HepG2 (cell line): Measurements from ENCODE around the gene ASAP2. TPM values are rescaled to one million over a fixed set of nuclear protein-coding genes. Genes with fewer than 3 reads are reported as not detected.

Source experiments
- CBX1 ChIP-seq: IDR thresholded peaks from one replicate; pipeline ENCODE4 v1.6.1; 2016; ENCODE audit warnings: antibody characterized with exemption, low read depth
- ELK4 ChIP-seq: sonication (generic); formaldehyde crosslinking; IDR thresholded peaks from 2 replicates; pipeline ENCODE4 v1.9.0; 2021; ENCODE audit warnings: missing genetic modification reagents, borderline replicate concordance
- KLF6 ChIP-seq: IDR thresholded peaks from 2 replicates; pipeline ENCODE4 v1.8.0; 2016; ENCODE audit warnings: missing biosample characterization, missing genetic modification reagents
- KMT2A ChIP-seq: sonication (generic); formaldehyde crosslinking; IDR thresholded peaks from 2 replicates; pipeline ENCODE4 v1.4.0; 2020; ENCODE audit warnings: missing genetic modification reagents
- MAFG ChIP-seq: sonication (generic); formaldehyde crosslinking; IDR thresholded peaks from 2 replicates; pipeline ENCODE4 v1.5.1; 2020; ENCODE audit warnings: mild to moderate bottlenecking, missing genetic modification reagents
- PPARG ChIP-seq: conservative IDR thresholded peaks from 2 replicates; pipeline ENCODE4 v1.6.1; 2016; ENCODE audit warnings: missing biosample characterization, missing genetic modification reagents
- ZNF383 ChIP-seq: sonication (generic); formaldehyde crosslinking; IDR thresholded peaks from 2 replicates; pipeline ENCODE4 v1.4.0; 2020; ENCODE audit warnings: missing genetic modification reagents, mild to moderate bottlenecking, borderline replicate concordance
- polyA plus RNA-seq, 8 experiments: library from polyadenylated mRNA; depleted of rRNA in 3 of 8; stranded (reverse) in 7 of 8; unstranded in 1 of 8; fragments of >200 nt; fragmentation: Illumina TruSeq in 4 of 8; extraction: Trizol in 4 of 8; gene quantifications; 2 replicates each; pipeline versions ENCODE4 v1.2.1 to v1.2.3, GENCODE V29; 2011 to 2016; ENCODE audit warnings: low read depth in 4 of 8, missing spikeins in 1 of 8, mixed read lengths in 1 of 8; ENCODE audit not compliant: insufficient read depth in 1 of 8
- total RNA-seq, 5 experiments: library from RNA; depleted of rRNA; stranded (reverse); fragments of >200 nt; fragmentation: Illumina TruSeq; extraction: Trizol; gene quantifications; 2 replicates each; pipeline ENCODE4 v1.2.3, GENCODE V29; 2016; ENCODE audit warnings: low read depth in 1 of 5
- TF ChIP-seq, protein P1 (sequence below): sonication (generic); formaldehyde crosslinking; IDR thresholded peaks from one replicate; pipeline ENCODE4 v1.5.1; 2020; ENCODE audit warnings: mild to moderate bottlenecking, missing genetic modification reagents; ENCODE audit errors: not compliant biosample characterization
- TF ChIP-seq, protein P2 (sequence below): sonication (generic); formaldehyde crosslinking; IDR thresholded peaks from 2 replicates; pipeline ENCODE4 v1.5.1; 2020; ENCODE audit warnings: mild to moderate bottlenecking, missing genetic modification reagents
- TF ChIP-seq, protein P3 (sequence below): sonication (generic); formaldehyde crosslinking; IDR thresholded peaks from 2 replicates; pipeline ENCODE4 v1.9.0; 2021; ENCODE audit warnings: missing genetic modification reagents, mild to moderate bottlenecking, borderline replicate concordance
- TF ChIP-seq, protein P4 (sequence below): sonication (generic); formaldehyde crosslinking; IDR thresholded peaks from 2 replicates; pipeline ENCODE4 v1.4.0; 2020; ENCODE audit warnings: mild to moderate bottlenecking, missing genetic modification reagents
- TF ChIP-seq, protein P5 (sequence below): sonication (generic); formaldehyde crosslinking; IDR thresholded peaks from 2 replicates; pipeline ENCODE4 v1.4.0; 2020; ENCODE audit warnings: missing genetic modification reagents

ASAP2 gene
- total and polyA plus RNA-seq, 2 of the 13 experiments (the other 11 are each of a cell fraction or from before 2014, with no cell fraction given), result 7.3 to 22.3 TPM

- TF ChIP-seq, protein P1, sequence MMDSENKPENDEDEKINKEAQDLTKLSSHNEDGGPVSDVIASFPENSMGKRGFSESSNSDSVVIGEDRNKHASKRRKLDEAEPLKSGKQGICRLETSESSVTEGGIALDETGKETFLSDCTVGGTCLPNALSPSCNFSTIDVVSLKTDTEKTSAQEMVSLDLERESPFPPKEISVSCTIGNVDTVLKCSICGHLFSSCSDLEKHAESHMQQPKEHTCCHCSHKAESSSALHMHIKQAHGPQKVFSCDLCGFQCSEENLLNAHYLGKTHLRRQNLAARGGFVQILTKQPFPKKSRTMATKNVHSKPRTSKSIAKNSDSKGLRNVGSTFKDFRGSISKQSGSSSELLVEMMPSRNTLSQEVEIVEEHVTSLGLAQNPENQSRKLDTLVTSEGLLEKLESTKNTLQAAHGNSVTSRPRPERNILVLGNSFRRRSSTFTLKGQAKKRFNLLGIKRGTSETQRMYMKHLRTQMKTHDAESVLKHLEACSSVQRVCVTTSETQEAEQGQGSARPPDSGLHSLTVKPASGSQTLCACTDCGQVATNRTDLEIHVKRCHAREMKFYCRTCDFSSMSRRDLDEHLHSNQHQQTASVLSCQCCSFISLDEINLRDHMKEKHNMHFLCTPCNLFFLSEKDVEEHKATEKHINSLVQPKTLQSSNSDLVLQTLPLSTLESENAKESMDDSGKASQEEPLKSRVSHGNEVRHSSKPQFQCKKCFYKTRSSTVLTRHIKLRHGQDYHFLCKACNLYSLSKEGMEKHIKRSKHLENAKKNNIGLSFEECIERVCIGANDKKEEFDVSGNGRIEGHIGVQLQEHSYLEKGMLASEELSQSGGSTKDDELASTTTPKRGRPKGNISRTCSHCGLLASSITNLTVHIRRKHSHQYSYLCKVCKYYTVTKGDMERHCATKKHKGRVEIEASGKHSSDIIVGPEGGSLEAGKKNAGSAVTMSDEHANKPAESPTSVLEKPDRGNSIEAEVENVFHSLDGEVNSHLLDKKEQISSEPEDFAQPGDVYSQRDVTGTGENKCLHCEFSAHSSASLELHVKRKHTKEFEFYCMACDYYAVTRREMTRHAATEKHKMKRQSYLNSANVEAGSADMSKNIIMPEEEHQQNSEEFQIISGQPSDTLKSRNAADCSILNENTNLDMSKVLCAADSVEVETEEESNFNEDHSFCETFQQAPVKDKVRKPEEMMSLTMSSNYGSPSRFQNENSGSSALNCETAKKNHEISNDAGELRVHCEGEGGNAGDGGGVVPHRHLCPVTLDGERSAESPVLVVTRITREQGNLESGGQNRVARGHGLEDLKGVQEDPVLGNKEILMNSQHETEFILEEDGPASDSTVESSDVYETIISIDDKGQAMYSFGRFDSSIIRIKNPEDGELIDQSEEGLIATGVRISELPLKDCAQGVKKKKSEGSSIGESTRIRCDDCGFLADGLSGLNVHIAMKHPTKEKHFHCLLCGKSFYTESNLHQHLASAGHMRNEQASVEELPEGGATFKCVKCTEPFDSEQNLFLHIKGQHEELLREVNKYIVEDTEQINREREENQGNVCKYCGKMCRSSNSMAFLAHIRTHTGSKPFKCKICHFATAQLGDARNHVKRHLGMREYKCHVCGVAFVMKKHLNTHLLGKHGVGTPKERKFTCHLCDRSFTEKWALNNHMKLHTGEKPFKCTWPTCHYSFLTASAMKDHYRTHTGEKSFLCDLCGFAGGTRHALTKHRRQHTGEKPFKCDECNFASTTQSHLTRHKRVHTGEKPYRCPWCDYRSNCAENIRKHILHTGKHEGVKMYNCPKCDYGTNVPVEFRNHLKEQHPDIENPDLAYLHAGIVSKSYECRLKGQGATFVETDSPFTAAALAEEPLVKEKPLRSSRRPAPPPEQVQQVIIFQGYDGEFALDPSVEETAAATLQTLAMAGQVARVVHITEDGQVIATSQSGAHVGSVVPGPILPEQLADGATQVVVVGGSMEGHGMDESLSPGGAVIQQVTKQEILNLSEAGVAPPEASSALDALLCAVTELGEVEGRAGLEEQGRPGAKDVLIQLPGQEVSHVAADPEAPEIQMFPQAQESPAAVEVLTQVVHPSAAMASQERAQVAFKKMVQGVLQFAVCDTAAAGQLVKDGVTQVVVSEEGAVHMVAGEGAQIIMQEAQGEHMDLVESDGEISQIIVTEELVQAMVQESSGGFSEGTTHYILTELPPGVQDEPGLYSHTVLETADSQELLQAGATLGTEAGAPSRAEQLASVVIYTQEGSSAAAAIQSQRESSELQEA (CRISPR knock-in tag), result peak; percentile 73
- TF ChIP-seq KMT2A (peak; percentile 70; the same call in 1 of the 2 replicates), PPARG (0 out of 2 replicates have a peak, but pooled peaks have one; percentile 42), KLF6 (CRISPR knock-in tag) (no peak), CBX1 (no peak), ELK4 (CRISPR knock-in tag) (no peak), MAFG (no peak), ZNF383 (no peak)
- TF ChIP-seq, protein P2, sequence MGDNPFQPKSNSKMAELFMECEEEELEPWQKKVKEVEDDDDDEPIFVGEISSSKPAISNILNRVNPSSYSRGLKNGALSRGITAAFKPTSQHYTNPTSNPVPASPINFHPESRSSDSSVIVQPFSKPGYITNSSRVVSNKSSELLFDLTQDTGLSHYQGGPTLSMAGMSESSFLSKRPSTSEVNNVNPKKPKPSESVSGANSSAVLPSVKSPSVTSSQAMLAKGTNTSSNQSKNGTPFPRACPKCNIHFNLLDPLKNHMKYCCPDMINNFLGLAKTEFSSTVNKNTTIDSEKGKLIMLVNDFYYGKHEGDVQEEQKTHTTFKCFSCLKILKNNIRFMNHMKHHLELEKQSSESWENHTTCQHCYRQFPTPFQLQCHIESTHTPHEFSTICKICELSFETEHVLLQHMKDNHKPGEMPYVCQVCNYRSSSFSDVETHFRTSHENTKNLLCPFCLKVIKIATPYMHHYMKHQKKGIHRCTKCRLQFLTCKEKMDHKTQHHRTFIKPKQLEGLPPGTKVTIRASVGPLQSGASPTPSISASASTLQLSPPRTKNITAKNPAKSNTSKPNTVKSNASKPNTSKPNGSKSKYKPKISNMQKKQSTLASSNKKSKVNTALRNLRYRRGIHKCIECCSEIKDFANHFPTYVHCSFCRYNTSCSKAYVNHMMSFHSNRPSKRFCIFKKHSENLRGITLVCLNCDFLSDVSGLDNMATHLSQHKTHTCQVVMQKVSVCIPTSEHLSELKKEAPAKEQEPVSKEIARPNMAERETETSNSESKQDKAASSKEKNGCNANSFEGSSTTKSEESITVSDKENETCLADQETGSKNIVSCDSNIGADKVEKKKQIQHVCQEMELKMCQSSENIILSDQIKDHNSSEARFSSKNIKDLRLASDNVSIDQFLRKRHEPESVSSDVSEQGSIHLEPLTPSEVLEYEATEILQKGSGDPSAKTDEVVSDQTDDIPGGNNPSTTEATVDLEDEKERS (CRISPR knock-in tag), result peak; percentile 89
- TF ChIP-seq, protein P3, sequence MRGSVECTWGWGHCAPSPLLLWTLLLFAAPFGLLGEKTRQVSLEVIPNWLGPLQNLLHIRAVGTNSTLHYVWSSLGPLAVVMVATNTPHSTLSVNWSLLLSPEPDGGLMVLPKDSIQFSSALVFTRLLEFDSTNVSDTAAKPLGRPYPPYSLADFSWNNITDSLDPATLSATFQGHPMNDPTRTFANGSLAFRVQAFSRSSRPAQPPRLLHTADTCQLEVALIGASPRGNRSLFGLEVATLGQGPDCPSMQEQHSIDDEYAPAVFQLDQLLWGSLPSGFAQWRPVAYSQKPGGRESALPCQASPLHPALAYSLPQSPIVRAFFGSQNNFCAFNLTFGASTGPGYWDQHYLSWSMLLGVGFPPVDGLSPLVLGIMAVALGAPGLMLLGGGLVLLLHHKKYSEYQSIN, result no peak
- TF ChIP-seq, protein P4, sequence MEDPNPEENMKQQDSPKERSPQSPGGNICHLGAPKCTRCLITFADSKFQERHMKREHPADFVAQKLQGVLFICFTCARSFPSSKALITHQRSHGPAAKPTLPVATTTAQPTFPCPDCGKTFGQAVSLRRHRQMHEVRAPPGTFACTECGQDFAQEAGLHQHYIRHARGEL (CRISPR knock-in tag), result no peak
- TF ChIP-seq, protein P5, sequence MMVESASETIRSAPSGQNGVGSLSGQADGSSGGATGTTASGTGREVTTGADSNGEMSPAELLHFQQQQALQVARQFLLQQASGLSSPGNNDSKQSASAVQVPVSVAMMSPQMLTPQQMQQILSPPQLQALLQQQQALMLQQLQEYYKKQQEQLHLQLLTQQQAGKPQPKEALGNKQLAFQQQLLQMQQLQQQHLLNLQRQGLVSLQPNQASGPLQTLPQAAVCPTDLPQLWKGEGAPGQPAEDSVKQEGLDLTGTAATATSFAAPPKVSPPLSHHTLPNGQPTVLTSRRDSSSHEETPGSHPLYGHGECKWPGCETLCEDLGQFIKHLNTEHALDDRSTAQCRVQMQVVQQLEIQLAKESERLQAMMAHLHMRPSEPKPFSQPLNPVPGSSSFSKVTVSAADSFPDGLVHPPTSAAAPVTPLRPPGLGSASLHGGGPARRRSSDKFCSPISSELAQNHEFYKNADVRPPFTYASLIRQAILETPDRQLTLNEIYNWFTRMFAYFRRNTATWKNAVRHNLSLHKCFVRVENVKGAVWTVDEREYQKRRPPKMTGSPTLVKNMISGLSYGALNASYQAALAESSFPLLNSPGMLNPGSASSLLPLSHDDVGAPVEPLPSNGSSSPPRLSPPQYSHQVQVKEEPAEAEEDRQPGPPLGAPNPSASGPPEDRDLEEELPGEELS, result peak; percentile 98
These were observed 130.1 kb downstream of the ASAP2 start (continued) for GRCh38 chr2:9336576-9337314.
